CD4-positive, alpha-beta T cell (primary cell): Measurements from ENCODE around the gene NFYC. TPM values are rescaled to one million over a fixed set of nuclear protein-coding genes. Genes with fewer than 3 reads are reported as not detected.

Source experiments
- ATAC-seq: fragments of 200-7000 bp; cut with Tn5 transposase; one replicate; pipeline ENCODE4 v1.10.0; 2022; ENCODE audit warnings: mild to moderate bottlenecking; ENCODE audit not compliant: poor library complexity
- CTCF ChIA-PET: fragments of 350-600 bp; sonication (Branson Sonifier 250); formaldehyde crosslinking; loops from one replicate; lab custom pipeline; 2021; ENCODE audit warnings: antibody characterized with exemption, inconsistent platforms; lab: Charles Lee
- POLR2A ChIA-PET: fragments of 350-600 bp; sonication (Branson Sonifier 250); formaldehyde crosslinking; loops from one replicate; lab custom pipeline; 2021; ENCODE audit warnings: antibody characterized with exemption, inconsistent platforms; lab: Charles Lee
- DNase-seq, 14 experiments: peaks; one replicate each; pipeline ENCODE4 v3.0.0-alpha.2; 2013 to 2020; ENCODE audit warnings: mixed read lengths in 2 of 14
- H3K27ac ChIP-seq, 2 donors: one replicate each; pipeline versions ENCODE4 v1.5.1 to v1.7.0; 2013; ENCODE audit warnings: low read length in 2 of 2, low read depth in 1 of 2, mild to moderate bottlenecking in 1 of 2
- H3K27me3 ChIP-seq, 2 experiments: 1 replicate in 1 of 2; 2 replicates in 1 of 2; pipeline versions ENCODE4 v1.6.1 to v1.7.0; 2013; ENCODE audit warnings: low read length in 2 of 2, control low read depth in 1 of 2, mild to moderate bottlenecking in 1 of 2, moderate library complexity in 1 of 2; ENCODE audit not compliant: insufficient read depth in 2 of 2, control insufficient read depth in 1 of 2
- H3K36me3 ChIP-seq: one replicate; pipeline ENCODE4 v1.6.1; 2013; ENCODE audit warnings: low read length, control low read depth; ENCODE audit not compliant: insufficient read depth
- H3K4me1 ChIP-seq: one replicate; pipeline ENCODE4 v1.6.1; 2013; ENCODE audit warnings: low read length, control low read depth; ENCODE audit not compliant: insufficient read depth
- H3K4me3 ChIP-seq: one replicate; pipeline ENCODE4 v1.5.1; 2013; ENCODE audit warnings: mild to moderate bottlenecking, low read length, moderate library complexity
- H3K9me3 ChIP-seq, 2 experiments: 1 replicate in 1 of 2; 2 replicates in 1 of 2; pipeline versions ENCODE4 v1.6.1 to v1.7.0; 2013; ENCODE audit warnings: low read length in 2 of 2, mild to moderate bottlenecking in 2 of 2, control low read depth in 1 of 2, moderate library complexity in 1 of 2; ENCODE audit not compliant: control insufficient read depth in 1 of 2, insufficient read depth in 1 of 2
- H3K27ac Mint-ChIP-seq: one replicate; pipeline ENCODE4 v1.8.0; 2020; ENCODE audit warnings: mixed read lengths
- H3K27me3 Mint-ChIP-seq: one replicate; pipeline ENCODE4 v1.8.0; 2021; ENCODE audit warnings: mixed read lengths
- H3K36me3 Mint-ChIP-seq: one replicate; pipeline ENCODE4 v1.8.0; 2021; ENCODE audit warnings: low read depth, mixed read lengths
- H3K4me1 Mint-ChIP-seq: one replicate; pipeline ENCODE4 v1.8.0; 2021; ENCODE audit warnings: low read depth, mixed read lengths
- H3K4me3 Mint-ChIP-seq: one replicate; pipeline ENCODE4 v1.8.0; 2020; ENCODE audit warnings: mild to moderate bottlenecking, mixed read lengths
- H3K9me3 Mint-ChIP-seq: one replicate; pipeline ENCODE4 v1.8.0; 2020; ENCODE audit warnings: mixed read lengths
- CTCF ChIP-seq: fragments of 200-600 bp; IDR thresholded peaks from one replicate; pipeline ENCODE4 v1.8.0; 2022; ENCODE audit warnings: antibody characterized with exemption, mild to moderate bottlenecking
- intact Hi-C, 2 experiments: fragments of 100-400 bp; cut with DNase I in 1 of 2; cut with micrococcal nuclease in 1 of 2; formaldehyde crosslinking; loops; one replicate each; pipeline versions ENCODE4 v1.15.1 to v1.9.0; 2023 to 2025; cut with DNase I, micrococcal nuclease
- total RNA-seq, 174 experiments: library from RNA in 2 of 174; stranded (reverse) in 2 of 174; gene quantifications; one replicate each; pipeline ENCODE4 v1.2.3 and lab custom pipeline; 2021 to 2026

NFYC gene
- total RNA-seq, 2 experiments from 2014 or later, result 28.6 to 35.2 TPM

GRCh38 chr1:40679165-40679953 lies 12.1 kb upstream of the NFYC start:
- H3K9me3 ChIP-seq, result no peaks in the 10 kb centered on the region
- DNase-seq, result no peak
- intact Hi-C loops, result no loop called here
- POLR2A ChIA-PET, result interaction anchor here (0.6 to 1.5 kb wide), 2 partner anchors 13 kb away, joined by 4 to 5 read pairs; partner anchors contain the start of gene NFYC
- CTCF ChIA-PET, result interaction anchor here (1.7 kb wide), 2 partner anchors 10 kb away, joined by 4 read pairs; no protein-coding TSS in a partner anchor
- no peak for TF ChIP-seq CTCF
- H3K36me3 ChIP-seq, result no peaks in the 10 kb centered on the region
- H3K4me3 ChIP-seq, result no peak overlapping the region
- H3K4me1 Mint-ChIP-seq, result no peaks in the 10 kb centered on the region
- no peak overlapping the region for H3K27ac Mint-ChIP-seq
- H3K27me3 Mint-ChIP-seq, result peaks cover 3% of the 10 kb centered on the region
- H3K4me1 ChIP-seq, result no peaks in the 10 kb centered on the region
- H3K27ac ChIP-seq, result no peak overlapping the region
- ATAC-seq, result no peak
- H3K9me3 Mint-ChIP-seq, result no peaks in the 10 kb centered on the region
- no peak overlapping the region for H3K4me3 Mint-ChIP-seq
- H3K36me3 Mint-ChIP-seq, result no peaks in the 10 kb centered on the region
- no peaks in the 10 kb centered on the region for H3K27me3 ChIP-seq

- CTCF ChIA-PET, result interaction anchor here (1.6 kb wide), 1 partner anchor 15 kb away, joined by 8 read pairs; no protein-coding TSS in a partner anchor
Observed at GRCh38 chr1:40684669-40685068, 6.8 kb upstream of the NFYC start.

DNA sequence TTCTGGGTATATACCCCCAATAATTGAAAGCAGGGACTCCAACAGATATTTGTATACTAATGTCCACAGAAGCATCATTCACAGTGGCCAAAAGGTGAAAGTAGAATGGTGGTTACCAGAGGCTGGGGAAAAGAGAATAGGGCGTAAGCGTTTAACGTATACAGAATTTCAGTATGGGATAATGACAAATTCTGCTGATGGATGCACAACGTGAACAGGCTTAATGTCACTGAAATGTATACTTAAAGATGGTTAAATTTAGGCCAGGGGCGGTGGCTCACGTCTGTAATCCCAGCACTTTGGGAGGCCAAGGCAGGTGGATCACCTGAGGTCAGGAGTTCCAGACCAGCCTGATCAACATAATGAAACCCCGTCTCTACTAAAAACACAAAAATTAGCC lies 4.4 kb upstream of the NFYC start:
- POLR2A ChIA-PET, result interaction anchor here (8.4 kb wide), 1 partner anchor 20 kb away, joined by 174 read pairs; no protein-coding TSS in a partner anchor
- Histone ChIP-seq H3K4me1 (no peaks in the 10 kb centered on the region), H3K27me3 (no peaks in the 10 kb centered on the region), H3K27ac (no peak overlapping the region), H3K4me3 (no peak overlapping the region), H3K36me3 (peaks cover 2% of the 10 kb centered on the region), H3K9me3 (no peaks in the 10 kb centered on the region)
- ATAC-seq, result no peak
- no peak overlapping the region for H3K4me3 Mint-ChIP-seq
- no peak for TF ChIP-seq CTCF
- peaks cover 31% of the 10 kb centered on the region for H3K4me1 Mint-ChIP-seq
- peaks cover 26% of the 10 kb centered on the region for H3K36me3 Mint-ChIP-seq
- no peaks in the 10 kb centered on the region for H3K9me3 Mint-ChIP-seq
- CTCF ChIA-PET, result no interaction called here
- no peaks in the 10 kb centered on the region for H3K27me3 Mint-ChIP-seq
- no peak for DNase-seq
- no peak overlapping the region for H3K27ac Mint-ChIP-seq
- intact Hi-C loops, result no loop called here

More at GRCh38 chr1:40684669-40685068, 6.8 kb upstream of the NFYC start:
- intact Hi-C loops, result no loop called here
- Mint-ChIP-seq H3K27ac (no peak overlapping the region), H3K27me3 (no peaks in the 10 kb centered on the region), H3K9me3 (no peaks in the 10 kb centered on the region), H3K36me3 (peaks cover 15% of the 10 kb centered on the region), H3K4me3 (no peak overlapping the region), H3K4me1 (peaks cover 11% of the 10 kb centered on the region)
- no peaks in the 10 kb centered on the region for H3K4me1 ChIP-seq
- peaks cover 2% of the 10 kb centered on the region for H3K36me3 ChIP-seq
- POLR2A ChIA-PET, result no interaction called here
- H3K27me3 ChIP-seq, result no peaks in the 10 kb centered on the region
- H3K9me3 ChIP-seq, result no peaks in the 10 kb centered on the region
- no peak for DNase-seq
- ATAC-seq, result no peak
- H3K27ac ChIP-seq, result no peak overlapping the region
- no peak overlapping the region for H3K4me3 ChIP-seq
- no peak for TF ChIP-seq CTCF
